Measurements from ENCODE around the gene RFNG. TPM values are rescaled to one million over a fixed set of nuclear protein-coding genes. Genes with fewer than 3 reads are reported as not detected.

The RFNG gene
- total RNA-seq, 4 donors from 2014 or later = 46.0 to 61.0 (median 50.8) TPM

DNA sequence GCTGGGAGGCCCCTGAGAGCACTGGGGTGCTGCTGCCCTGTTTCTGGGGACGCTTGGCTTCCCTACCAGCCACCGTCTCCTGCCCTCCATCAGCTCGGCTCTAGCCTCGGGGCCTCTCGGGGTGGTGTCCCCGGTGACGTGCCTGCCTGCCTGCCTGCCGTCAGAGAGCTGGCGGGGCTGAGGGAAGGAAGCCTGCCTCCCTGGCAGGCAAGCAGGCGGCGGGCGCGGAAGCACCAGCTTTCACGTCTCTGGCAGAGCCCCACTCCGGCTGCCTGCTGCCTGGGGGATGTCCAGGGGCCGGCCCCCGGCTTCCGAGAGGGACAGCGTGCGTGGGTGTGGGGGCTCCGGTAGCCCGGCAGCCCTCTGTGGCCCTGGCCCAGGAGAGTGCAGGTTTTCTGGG, 38.3 kb downstream of the RFNG start:
- Histone ChIP-seq H3K27me3 (no peaks in the 10 kb centered on the region), H3K4me1 (peaks cover 26% of the 10 kb centered on the region), H3K4me3 (no peak overlapping the region), H3K27ac (no peak overlapping the region), H3K36me3 (peaks cover 23% of the 10 kb centered on the region), H3K9me3 (no peaks in the 10 kb centered on the region)
- no peak for DNase-seq (ENCODE audit: low spot score in 2 of 2)
- TF ChIP-seq POLR2AphosphoS5 (IDR thresholded peaks at IDR 0.05) (no peak), POLR2A (IDR thresholded peaks at IDR 0.05) (no peak), EP300 (IDR thresholded peaks at IDR 0.05) (no peak)
- TF ChIP-seq, protein P1, sequence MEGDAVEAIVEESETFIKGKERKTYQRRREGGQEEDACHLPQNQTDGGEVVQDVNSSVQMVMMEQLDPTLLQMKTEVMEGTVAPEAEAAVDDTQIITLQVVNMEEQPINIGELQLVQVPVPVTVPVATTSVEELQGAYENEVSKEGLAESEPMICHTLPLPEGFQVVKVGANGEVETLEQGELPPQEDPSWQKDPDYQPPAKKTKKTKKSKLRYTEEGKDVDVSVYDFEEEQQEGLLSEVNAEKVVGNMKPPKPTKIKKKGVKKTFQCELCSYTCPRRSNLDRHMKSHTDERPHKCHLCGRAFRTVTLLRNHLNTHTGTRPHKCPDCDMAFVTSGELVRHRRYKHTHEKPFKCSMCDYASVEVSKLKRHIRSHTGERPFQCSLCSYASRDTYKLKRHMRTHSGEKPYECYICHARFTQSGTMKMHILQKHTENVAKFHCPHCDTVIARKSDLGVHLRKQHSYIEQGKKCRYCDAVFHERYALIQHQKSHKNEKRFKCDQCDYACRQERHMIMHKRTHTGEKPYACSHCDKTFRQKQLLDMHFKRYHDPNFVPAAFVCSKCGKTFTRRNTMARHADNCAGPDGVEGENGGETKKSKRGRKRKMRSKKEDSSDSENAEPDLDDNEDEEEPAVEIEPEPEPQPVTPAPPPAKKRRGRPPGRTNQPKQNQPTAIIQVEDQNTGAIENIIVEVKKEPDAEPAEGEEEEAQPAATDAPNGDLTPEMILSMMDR (IDR thresholded peaks at IDR 0.05) = no peak
- WGBS = 31% methylated on average over 11 of the region's 22 CpGs

DNA sequence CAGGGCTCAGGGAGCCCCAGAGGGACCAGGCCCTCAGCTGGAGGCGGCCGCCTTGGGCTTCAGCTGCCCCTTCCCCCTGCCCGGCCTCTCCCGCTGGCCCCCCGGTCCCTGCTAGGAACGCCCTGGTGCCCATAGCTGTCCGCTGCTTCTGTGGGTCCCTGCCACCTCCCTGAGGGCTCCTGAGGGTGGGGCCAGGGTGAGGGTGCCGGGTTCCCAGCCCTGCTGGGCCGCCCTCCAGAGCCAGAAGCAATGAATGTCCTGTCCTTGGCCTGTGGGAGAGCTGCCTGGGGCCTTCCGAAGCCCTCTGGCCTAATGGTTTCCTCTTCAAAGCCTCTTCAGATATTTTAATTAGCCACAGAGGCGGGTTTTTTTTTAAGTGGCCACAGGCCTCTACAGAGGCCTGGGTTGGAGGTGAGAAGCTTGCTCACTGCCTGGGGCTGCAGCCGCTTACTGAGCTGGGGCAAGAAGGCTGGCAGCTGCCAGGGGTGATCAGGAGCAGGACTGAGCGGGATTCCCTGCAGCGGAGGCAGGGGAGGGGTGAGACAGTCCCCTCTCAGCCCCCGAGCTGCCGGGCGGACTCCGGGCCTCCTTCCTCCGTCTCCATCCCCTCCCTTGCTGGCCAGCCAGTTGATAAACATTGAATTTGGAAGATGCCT, 38.8 kb downstream of the RFNG start:
- no peaks in the 10 kb centered on the region for H3K9me3 ChIP-seq
- DNase-seq (ENCODE audit: low spot score in 2 of 2) = no peak
- WGBS = 96% methylated on average over 8 of the region's 19 CpGs
- H3K27ac ChIP-seq = no peak overlapping the region
- no peaks in the 10 kb centered on the region for H3K27me3 ChIP-seq
- H3K4me1 ChIP-seq = peaks cover 26% of the 10 kb centered on the region
- H3K4me3 ChIP-seq = no peak overlapping the region
- peaks cover 22% of the 10 kb centered on the region for H3K36me3 ChIP-seq
- TF ChIP-seq POLR2AphosphoS5 (IDR thresholded peaks at IDR 0.05) = no peak

DNA sequence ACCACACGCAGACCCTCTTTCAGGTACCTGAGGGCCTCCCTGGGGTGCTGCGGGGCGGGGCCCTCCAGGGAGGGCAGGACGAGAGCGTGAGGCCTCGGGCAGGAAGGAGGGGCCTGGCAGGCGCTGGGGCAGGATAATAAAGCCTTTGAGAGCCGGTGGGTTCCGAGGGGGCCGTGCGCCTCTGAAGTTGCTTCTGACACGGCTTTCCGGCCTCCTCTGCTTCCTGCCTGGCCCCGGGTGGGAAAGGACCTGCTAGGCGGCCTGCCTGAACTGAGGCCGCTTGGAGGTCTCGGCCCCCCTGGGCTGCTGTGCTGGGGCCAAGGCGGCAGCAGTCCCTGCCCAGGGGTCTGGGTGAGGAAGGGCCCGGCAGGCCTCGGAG, 39.4 kb downstream of the RFNG start:
- DNase-seq (ENCODE audit: low spot score in 2 of 2) = no peak
- no peaks in the 10 kb centered on the region for H3K9me3 ChIP-seq
- TF ChIP-seq POLR2AphosphoS5 (IDR thresholded peaks at IDR 0.05) (no peak), EP300 (IDR thresholded peaks at IDR 0.05) (no peak), POLR2A (IDR thresholded peaks at IDR 0.05) (no peak)
- TF ChIP-seq, protein P1 (IDR thresholded peaks at IDR 0.05) = no peak
- H3K27me3 ChIP-seq = no peaks in the 10 kb centered on the region
- no peak overlapping the region for H3K27ac ChIP-seq
- H3K36me3 ChIP-seq = peaks cover 19% of the 10 kb centered on the region
- no peak overlapping the region for H3K4me3 ChIP-seq
- peaks cover 26% of the 10 kb centered on the region for H3K4me1 ChIP-seq
- WGBS = 89% methylated on average over 10 of the region's 20 CpGs

DNA sequence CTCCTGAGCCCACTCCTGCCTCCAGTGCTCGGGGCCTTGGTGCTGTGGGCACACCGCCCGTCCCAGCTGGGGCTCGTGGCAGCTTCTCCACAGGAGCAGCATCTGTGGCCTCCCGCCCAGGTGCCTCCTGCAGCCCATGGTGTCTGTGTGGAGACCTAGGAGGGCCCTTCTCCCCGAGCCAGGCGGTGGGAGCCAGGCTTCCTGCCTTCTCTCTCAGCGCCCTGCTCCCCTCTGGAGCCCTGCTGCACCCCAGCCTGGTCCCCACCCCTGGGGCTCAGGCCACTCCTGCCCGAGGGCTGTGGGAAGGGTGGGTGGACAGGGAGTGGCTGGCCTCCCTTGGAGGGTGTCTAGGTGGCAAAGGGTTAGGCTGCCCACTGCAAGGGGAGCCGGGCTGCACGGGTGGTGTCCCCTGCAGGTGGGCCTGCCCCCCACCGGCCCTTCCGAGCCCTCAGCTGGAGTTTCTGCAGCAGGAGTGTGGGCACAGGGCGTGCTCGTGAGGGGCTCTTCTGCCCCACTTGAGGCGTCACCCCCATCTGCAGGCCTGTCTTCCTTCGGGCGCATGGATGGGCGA, 39.9 kb downstream of the RFNG start:
- no peak for TF ChIP-seq POLR2A (IDR thresholded peaks at IDR 0.05)
- TF ChIP-seq EP300 (IDR thresholded peaks at IDR 0.05) = no peak
- TF ChIP-seq, protein P1 (IDR thresholded peaks at IDR 0.05) = no peak
- no peak for TF ChIP-seq POLR2AphosphoS5 (IDR thresholded peaks at IDR 0.05)
- Histone ChIP-seq H3K9me3 (no peaks in the 10 kb centered on the region), H3K4me1 (peaks cover 26% of the 10 kb centered on the region), H3K4me3 (no peak overlapping the region), H3K27ac (no peak overlapping the region), H3K36me3 (peaks cover 19% of the 10 kb centered on the region), H3K27me3 (no peaks in the 10 kb centered on the region)
- no peak for DNase-seq (ENCODE audit: low spot score in 2 of 2)
- no CpG with 5 or more reads among the region's 19 CpGs for WGBS

DNA sequence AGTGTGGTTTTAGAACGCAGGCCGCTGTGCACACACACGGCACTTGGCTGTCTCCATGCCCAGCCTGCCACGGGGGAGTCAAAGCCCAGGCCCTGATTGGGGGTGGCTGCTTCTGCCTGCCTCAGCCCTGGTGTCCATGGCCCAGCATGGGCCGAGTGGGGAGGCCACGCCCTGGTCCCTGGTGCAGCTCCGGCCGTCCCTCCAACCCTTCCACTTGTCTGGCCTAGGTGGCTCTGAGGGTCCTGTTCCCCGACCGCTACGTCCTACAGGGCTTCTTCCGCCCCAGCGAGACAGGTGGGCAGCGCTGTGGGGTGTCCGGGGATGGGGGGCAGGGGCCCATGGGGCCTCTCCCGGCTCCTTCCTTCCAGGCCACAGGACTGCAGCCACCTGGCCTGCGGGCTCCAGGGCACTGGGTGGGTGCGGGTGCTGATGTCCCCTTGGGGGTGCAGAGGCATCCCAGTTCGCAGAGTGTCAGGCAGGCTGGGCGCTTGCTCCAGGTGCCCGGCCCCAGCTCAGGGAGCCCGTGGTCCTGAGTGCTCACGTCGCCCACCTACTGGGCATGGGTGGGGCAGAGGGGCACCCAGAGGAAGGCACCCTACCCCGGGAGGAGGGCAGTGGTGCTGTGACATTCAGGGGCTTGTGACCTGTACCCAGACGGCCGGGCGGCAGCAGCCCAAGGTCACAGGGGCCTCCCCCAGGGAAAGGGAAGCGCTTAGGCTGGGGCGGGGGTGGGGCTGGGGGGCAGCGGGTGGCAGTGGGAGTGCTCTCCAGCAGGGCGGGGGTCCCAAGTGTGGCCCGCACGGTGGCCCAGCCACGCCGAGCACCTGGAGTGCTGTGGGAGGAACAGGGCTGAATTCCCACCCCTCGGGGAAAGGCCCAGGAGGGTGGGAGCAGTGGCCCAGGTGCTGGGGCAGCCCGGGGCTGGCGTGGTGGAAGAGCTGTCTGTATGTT, 40.8 kb downstream of the RFNG start:
- TF ChIP-seq POLR2A (IDR thresholded peaks at IDR 0.05) (no peak), EP300 (IDR thresholded peaks at IDR 0.05) (no peak), POLR2AphosphoS5 (IDR thresholded peaks at IDR 0.05) (no peak)
- TF ChIP-seq, protein P1 (IDR thresholded peaks at IDR 0.05) = no peak
- H3K9me3 ChIP-seq = no peaks in the 10 kb centered on the region
- peaks cover 19% of the 10 kb centered on the region for H3K36me3 ChIP-seq
- no peak overlapping the region for H3K4me3 ChIP-seq
- peaks cover 35% of the 10 kb centered on the region for H3K4me1 ChIP-seq
- H3K27me3 ChIP-seq = no peaks in the 10 kb centered on the region
- H3K27ac ChIP-seq = no peak overlapping the region
- WGBS = 97% methylated on average over 7 of the region's 39 CpGs
- DNase-seq (ENCODE audit: low spot score in 2 of 2) = no peak

All from suprapubic skin (tissue), 4 donors.